Pancreas (tissue), 10 donors: ENCODE data around the gene IPO13. TPM values are rescaled to one million over a fixed set of nuclear protein-coding genes. Genes with fewer than 3 reads are reported as not detected.

Experiments used
- ATAC-seq, 4 donors: fragments of 200-7000 bp; cut with Tn5 transposase; one replicate each; pipeline versions ENCODE4 v1.8.0 to v1.9.1; 2020; ENCODE audit warnings: mild to moderate bottlenecking in 4 of 4, moderate library complexity in 4 of 4
- DNase-seq, 6 donors: peaks; one replicate each; pipeline ENCODE4 v3.0.0-alpha.2; 2020
- FAIRE-seq: peaks from 2 replicates; lab custom pipeline; 2012; peaks lifted over from hg19 to GRCh38; lab: Jason Lieb, UNC
- H3K27ac ChIP-seq, 4 donors: fragments of 200-600 bp; sonication (generic); 1 replicate in 3 of 4; 2 replicates in 1 of 4; pipeline versions ENCODE4 v1.5.0 to v1.8.0; 2020
- H3K27me3 ChIP-seq, 4 donors: fragments of 200-600 bp; one replicate each; pipeline ENCODE4 v1.8.0; 2021
- H3K36me3 ChIP-seq, 3 donors: fragments of 200-600 bp; sonication (generic) in 1 of 3; one replicate each; pipeline versions ENCODE4 v1.5.0 to v1.8.0; 2020 to 2021
- H3K4me1 ChIP-seq, 3 donors: fragments of 200-600 bp; one replicate each; pipeline ENCODE4 v1.8.0; 2021
- H3K4me3 ChIP-seq, 4 donors: fragments of 200-600 bp; sonication (generic) in 2 of 4; one replicate each; pipeline versions ENCODE4 v1.5.0 to v1.8.0; 2020 to 2021
- H3K9me3 ChIP-seq, 4 donors: fragments of 200-600 bp; one replicate each; pipeline ENCODE4 v1.8.0; 2021
- CTCF ChIP-seq, 4 donors: fragments of 200-600 bp; sonication (generic) in 3 of 4; IDR thresholded peaks; one replicate each; pipeline versions ENCODE4 v1.5.0 to v1.8.0; 2021; ENCODE audit warnings: antibody characterized with exemption in 4 of 4
- WGBS, 2 donors: extraction: QIAGEN DNeasy Blood & Tissue Kit; methylation state at CpG; one replicate each; pipeline ENCODE4 v1.1.7; 2013; 5-methylcytosine and 5-hydroxymethylcytosine counted together
- intact Hi-C, 3 donors: fragments of 100-400 bp; cut with DNase I; formaldehyde crosslinking; loops; one replicate each; pipeline versions ENCODE4 v1.11.1 to v1.14.2; 2022
- polyA plus RNA-seq, 2 donors: library from polyadenylated mRNA; stranded (reverse); fragments of 200-250 nt; gene quantifications; one replicate each; pipeline ENCODE4 v1.2.3, GENCODE V29; 2013
- total RNA-seq, 6 donors: library from RNA; stranded (reverse); fragmentation: NEBNext Ultra II Directional in 4 of 6; extraction: Animal tissue kit (Norgen Biotek cat#: 25700) in 4 of 6; gene quantifications; one replicate each; pipeline versions ENCODE4 v1.2.1 to v1.2.4, GENCODE V29; 2021 to 2023
- donor health status: healthy with polysubstance abuse.
- donor health status: DM: no; HTN: no; CAD: no; lungs with moderate emphysema.
- donor health status: DM: no; HTN: no; CAD: no.
- donor health status: control.
- donor health status: control.
- donor health status: Bipolar disorder and iron deficiency.
- donor health status: DM: yes; HTN: yes; CAD: no.
- donor health status: DM: no; HTN: no; CAD: no.
- donor health status: DM: no; HTN: no; CAD: no.
- donor health status: DM: yes; HTN: yes; CAD: no.

The IPO13 gene
- total and polyA plus RNA-seq, 8 donors, result 6.7 to 24.3 (median 10.6) TPM

- intact Hi-C loops, result no loop called here
- no peak for FAIRE-seq
- Histone ChIP-seq H3K9me3 (no peaks in the 10 kb centered on the region), H3K27me3 (no peaks in the 10 kb centered on the region), H3K27ac (no peak overlapping the region), H3K4me3 (no peak overlapping the region), H3K36me3 (peaks cover 0 to under 1% (median 0%) of the 10 kb centered on the region in 3 donors), H3K4me1 (no peaks in the 10 kb centered on the region)
- TF ChIP-seq CTCF (IDR thresholded peaks at IDR 0.05), result no peak
- 78 to 83% methylated on average over 5 of the region's 5 CpGs for WGBS, 2 donors
- DNase-seq, result no peak
- no peak for ATAC-seq
Observed at GRCh38 chr1:43963890-43964289, 17.1 kb downstream of the IPO13 start.

- FAIRE-seq (no peak), DNase-seq (no peak), ATAC-seq (no peak)
- Histone ChIP-seq H3K4me3 (no peak overlapping the region), H3K36me3 (no peaks in the 10 kb centered on the region), H3K9me3 (no peaks in the 10 kb centered on the region), H3K27ac (no peak overlapping the region), H3K4me1 (no peaks in the 10 kb centered on the region), H3K27me3 (no peaks in the 10 kb centered on the region)
- no peak for TF ChIP-seq CTCF (IDR thresholded peaks at IDR 0.05)
- WGBS, 2 donors, result 91 to 94% methylated on average over 3 of the region's 3 CpGs
- intact Hi-C loops, result no loop called here
Observed at GRCh38 chr1:43965316-43965715, 18.6 kb downstream of the IPO13 start.

- H3K9me3 ChIP-seq, result no peaks in the 10 kb centered on the region
- H3K27ac ChIP-seq, result no peak overlapping the region
- H3K4me3 ChIP-seq, result no peak overlapping the region
- no peaks in the 10 kb centered on the region for H3K36me3 ChIP-seq
- intact Hi-C loops, result no loop called here
- 83 to 88% methylated on average over 6 of the region's 6 CpGs for WGBS, 2 donors
- peak in 2 of 6 donors; percentile 9 to 24 for DNase-seq
- FAIRE-seq, result no peak
- peak in 2 of 4 donors; percentile 21 to 38 for ATAC-seq
- H3K4me1 ChIP-seq, result peaks cover 0 to 6% (median 5%) of the 10 kb centered on the region in 3 donors
- no peak for TF ChIP-seq CTCF (IDR thresholded peaks at IDR 0.05)
- no peaks in the 10 kb centered on the region for H3K27me3 ChIP-seq
Observed at GRCh38 chr1:43968348-43968948, 21.7 kb downstream of the IPO13 start.

GRCh38 chr1:43969416-43969745, 22.6 kb downstream of the IPO13 start:
- ATAC-seq (no peak), FAIRE-seq (no peak), DNase-seq (peak in 1 of 6 donors; percentile 14)
- intact Hi-C loops, result no loop called here
- H3K27ac ChIP-seq, result no peak overlapping the region
- H3K27me3 ChIP-seq, result no peaks in the 10 kb centered on the region
- H3K9me3 ChIP-seq, result no peaks in the 10 kb centered on the region
- peak overlapping the region in 2 of 4 donors; percentile 65 to 86 for H3K4me3 ChIP-seq
- H3K36me3 ChIP-seq, result no peaks in the 10 kb centered on the region
- H3K4me1 ChIP-seq, result peaks cover 0 to 9% (median 6%) of the 10 kb centered on the region in 3 donors
- 50 to 51% methylated on average over 7 of the region's 7 CpGs for WGBS, 2 donors
- no peak for TF ChIP-seq CTCF (IDR thresholded peaks at IDR 0.05)

GRCh38 chr1:43969746-43970466, 23.2 kb downstream of the IPO13 start, which contains the start of gene DPH2:
Gene DPH2, plus strand, starts transcription at chr1:43970010. Its CDS starts 166 bp downstream, at chr1:43970176.
- intact Hi-C loops, result no loop called here
- peak; percentile 79 for FAIRE-seq

More at GRCh38 chr1:43969746-43970466, 23.2 kb downstream of the IPO13 start, which contains the start of gene DPH2:
- Histone ChIP-seq H3K9me3 (no peaks in the 10 kb centered on the region), H3K4me1 (peaks cover 0 to 9% (median 6%) of the 10 kb centered on the region in 3 donors), H3K27ac (no peak within 1 kb of the TSS), H3K36me3 (no peaks in the 10 kb centered on the region), H3K4me3 (peak within 1 kb of the TSS; percentile 65 to 90 (median 77)), H3K27me3 (no peaks in the 10 kb centered on the region)
- DNase-seq (peak; percentile 93 to 98 (median 97)), ATAC-seq (peak; percentile 83 to 93 (median 90))
- 1% methylated on average over 47 of the region's 47 CpGs for WGBS, 2 donors
- no peak for TF ChIP-seq CTCF (IDR thresholded peaks at IDR 0.05)
